SU-DHL-6 (cell line): Measurements from ENCODE around the gene TSNAX.

Experiments used
- EZH2phosphoT487 ChIP-seq: fragments of 200-600 bp; sonication (generic), shearing (Covaris generic); conservative IDR thresholded peaks from 2 replicates; pipeline ENCODE4 v1.6.1; 2018; ENCODE audit warnings: mild to moderate bottlenecking, antibody characterized with exemption, low read length, moderate library complexity, mixed read lengths
- TF ChIP-seq, protein P1 (sequence below): fragments of 200-600 bp; sonication (generic); IDR thresholded peaks from one replicate; pipeline ENCODE4 v1.5.1; 2017; ENCODE audit warnings: antibody characterized with exemption, mild to moderate bottlenecking, low read length, moderate library complexity; ENCODE audit not compliant: insufficient read depth, poor library complexity, severe bottlenecking

DNA sequence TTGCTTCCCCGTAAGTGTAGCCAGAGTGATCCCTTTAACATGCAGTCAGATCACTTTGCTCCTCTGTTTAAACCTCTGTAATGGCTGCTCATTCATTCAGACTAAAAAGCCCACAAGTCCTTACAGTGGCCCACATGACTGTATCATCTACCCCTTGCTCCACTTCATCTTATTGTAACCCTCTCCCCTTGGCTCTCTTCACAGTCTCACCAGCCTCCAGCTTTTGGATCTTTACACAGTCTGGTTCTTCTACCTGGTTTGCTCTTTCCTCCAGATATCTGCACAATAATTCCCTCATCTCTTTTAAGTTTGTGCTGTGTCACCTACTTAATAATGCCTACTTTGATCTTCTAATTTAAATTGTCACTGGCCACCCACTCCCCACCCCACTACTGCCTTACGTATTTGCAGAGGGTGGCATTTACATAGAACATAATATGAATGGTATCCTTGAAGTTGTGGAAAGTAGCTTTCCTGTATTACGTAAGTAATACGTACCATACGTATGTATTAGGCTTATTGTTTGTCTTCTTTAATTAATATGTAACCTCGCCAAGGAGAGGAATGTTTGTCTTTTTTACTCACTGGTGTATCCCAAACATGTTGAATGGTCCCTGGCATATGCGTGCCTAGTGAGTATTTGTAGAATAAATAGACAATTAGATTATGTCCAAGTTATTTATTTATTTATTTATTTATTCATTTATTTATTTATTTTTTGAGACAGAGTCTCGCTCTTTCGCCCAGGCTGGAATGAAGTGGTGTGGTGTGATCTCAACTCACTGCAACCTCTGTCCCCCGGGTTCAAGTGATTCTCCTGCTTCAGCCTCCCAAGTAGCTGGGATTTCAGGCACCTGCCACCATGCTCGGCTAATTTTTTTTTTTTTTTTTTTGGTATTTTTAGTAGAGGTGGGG, 48.6 kb downstream of the TSNAX start:
- TF ChIP-seq, protein P1, sequence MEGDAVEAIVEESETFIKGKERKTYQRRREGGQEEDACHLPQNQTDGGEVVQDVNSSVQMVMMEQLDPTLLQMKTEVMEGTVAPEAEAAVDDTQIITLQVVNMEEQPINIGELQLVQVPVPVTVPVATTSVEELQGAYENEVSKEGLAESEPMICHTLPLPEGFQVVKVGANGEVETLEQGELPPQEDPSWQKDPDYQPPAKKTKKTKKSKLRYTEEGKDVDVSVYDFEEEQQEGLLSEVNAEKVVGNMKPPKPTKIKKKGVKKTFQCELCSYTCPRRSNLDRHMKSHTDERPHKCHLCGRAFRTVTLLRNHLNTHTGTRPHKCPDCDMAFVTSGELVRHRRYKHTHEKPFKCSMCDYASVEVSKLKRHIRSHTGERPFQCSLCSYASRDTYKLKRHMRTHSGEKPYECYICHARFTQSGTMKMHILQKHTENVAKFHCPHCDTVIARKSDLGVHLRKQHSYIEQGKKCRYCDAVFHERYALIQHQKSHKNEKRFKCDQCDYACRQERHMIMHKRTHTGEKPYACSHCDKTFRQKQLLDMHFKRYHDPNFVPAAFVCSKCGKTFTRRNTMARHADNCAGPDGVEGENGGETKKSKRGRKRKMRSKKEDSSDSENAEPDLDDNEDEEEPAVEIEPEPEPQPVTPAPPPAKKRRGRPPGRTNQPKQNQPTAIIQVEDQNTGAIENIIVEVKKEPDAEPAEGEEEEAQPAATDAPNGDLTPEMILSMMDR = no peak
- no peak for TF ChIP-seq EZH2phosphoT487
